MM.1S (cell line): ENCODE measurements around the gene ST7.

Experiments
- CTCF ChIP-seq: fragments of 300-600 bp; sonication (generic); IDR thresholded peaks from 2 replicates; pipeline ENCODE4 v1.5.1; 2016; ENCODE audit warnings: antibody characterized with exemption, low read length, mixed read lengths
- EZH2phosphoT487 ChIP-seq: fragments of 300-600 bp; sonication (generic); IDR thresholded peaks from 2 replicates; pipeline ENCODE4 v1.6.1; 2018; ENCODE audit warnings: antibody characterized with exemption, low read length

DNA sequence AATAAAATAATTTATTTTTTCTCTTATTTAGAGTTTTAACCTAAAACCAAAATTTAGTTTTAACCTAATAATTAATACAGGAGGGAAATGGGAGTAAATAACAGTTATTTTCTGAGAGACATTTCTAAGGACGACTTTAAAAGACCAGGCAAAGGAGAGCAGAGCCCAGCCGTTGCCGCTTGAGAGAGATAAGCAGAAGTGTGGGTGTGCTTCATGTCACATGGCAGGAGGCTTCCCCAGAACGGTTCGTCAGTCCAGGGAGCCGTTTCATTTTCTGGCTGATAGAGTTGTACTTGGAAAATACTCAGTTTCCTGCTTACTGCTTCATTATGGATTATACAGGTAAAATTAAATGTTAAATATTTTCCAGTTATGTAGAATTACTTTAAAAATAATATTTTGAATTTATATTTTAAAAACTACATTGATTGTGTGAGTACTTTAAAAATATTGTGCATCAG is 61.4 kb downstream of the ST7 start:
- TF ChIP-seq CTCF (no peak), EZH2phosphoT487 (no peak)
